GM12878 (cell line): ENCODE measurements around the gene GRIA4. TPM values are rescaled to one million over a fixed set of nuclear protein-coding genes. Genes with fewer than 3 reads are reported as not detected.

Experiments used
- ATAC-seq: fragments of 200-7000 bp; cut with Tn5 transposase; 3 replicates; pipeline ENCODE4 v1.9.1; 2020; ENCODE audit warnings: mild to moderate bottlenecking, moderate library complexity
- BruUV-seq: library from RNA; stranded (reverse); fragments of 400-500 nt; replicated peaks from 2 replicates; lab custom pipeline; 2021; lab: Mats Ljungman, UMichigan
- CTCF ChIA-PET: fragments of 300-600 bp; sonication (Branson Sonifier 250); formaldehyde crosslinking; extraction: SDS; loops from one replicate; lab custom pipeline; 2021; ENCODE audit warnings: inconsistent platforms; lab: Yijun Ruan, JAX
- POLR2A ChIA-PET: fragments of 350-600 bp; formaldehyde crosslinking; extraction: SDS; loops from one replicate; lab custom pipeline; 2021; ENCODE audit warnings: inconsistent platforms; lab: Charles Lee
- RAD21 ChIA-PET: fragments of 300-600 bp; sonication (Branson Sonifier 250); formaldehyde crosslinking; loops from one replicate; lab custom pipeline; 2023; ENCODE audit warnings: antibody characterized with exemption; ENCODE audit not compliant: unreplicated experiment; lab: Charles Lee
- SMC1A ChIA-PET: fragments of 300-600 bp; sonication (Branson Sonifier 250); formaldehyde crosslinking; loops from one replicate; lab custom pipeline; 2023; ENCODE audit not compliant: unreplicated experiment, uncharacterized antibody; lab: Charles Lee
- DNase-seq: peaks from one replicate; pipeline ENCODE4 v3.0.0-alpha.2; 2011; ENCODE audit warnings: low read depth, low spot score
- FAIRE-seq: peaks from 3 replicates; lab custom pipeline; 2011; peaks lifted over from hg19 to GRCh38; lab: Jason Lieb, UNC
- H2AFZ ChIP-seq: 2 replicates; pipeline ENCODE4 v1.6.0; 2011; ENCODE audit warnings: low read depth, low read length, control low read depth; ENCODE audit not compliant: control insufficient read depth
- H3K27ac ChIP-seq: 2 replicates; pipeline ENCODE4 v1.5.1; 2011; ENCODE audit warnings: control low read depth; ENCODE audit not compliant: control insufficient read depth, insufficient read depth
- H3K27me3 ChIP-seq, 2 experiments: replicated peaks in 1 of 2; 2 replicates each; pipeline versions ENCODE4 v1.6.0 to v1.6.1; 2011; ENCODE audit warnings: low read length in 1 of 2; ENCODE audit not compliant: control insufficient read depth in 2 of 2, insufficient read depth in 2 of 2
- H3K36me3 ChIP-seq, 2 experiments: 2 replicates each; pipeline ENCODE4 v1.5.1; 2011; ENCODE audit warnings: low read length in 1 of 2; ENCODE audit not compliant: control insufficient read depth in 2 of 2, insufficient read depth in 2 of 2
- H3K4me1 ChIP-seq: 2 replicates; pipeline ENCODE4 v1.6.1; 2011; ENCODE audit warnings: mild to moderate bottlenecking, low read length, moderate library complexity, mixed read lengths; ENCODE audit not compliant: control insufficient read depth, insufficient read depth
- H3K4me2 ChIP-seq: 2 replicates; pipeline ENCODE4 v1.6.0; 2011; ENCODE audit warnings: control low read depth; ENCODE audit not compliant: control insufficient read depth, insufficient read depth
- H3K4me3 ChIP-seq: fragments of 200-600 bp; sonication (generic); 2 replicates; pipeline ENCODE4 v1.5.1; 2016
- H3K79me2 ChIP-seq: 2 replicates; pipeline ENCODE4 v1.6.0; 2011; ENCODE audit warnings: low read length; ENCODE audit not compliant: control insufficient read depth, insufficient read depth
- H3K9ac ChIP-seq: 2 replicates; pipeline ENCODE4 v1.8.0; 2011; ENCODE audit warnings: low read length, control low read depth, mixed read lengths; ENCODE audit not compliant: control insufficient read depth, insufficient read depth
- H3K9me3 ChIP-seq: replicated peaks from 3 replicates; pipeline ENCODE4 v1.5.1; 2011; ENCODE audit warnings: mild to moderate bottlenecking, low read length; ENCODE audit not compliant: control insufficient read depth, insufficient read depth
- H4K20me1 ChIP-seq: 2 replicates; pipeline ENCODE4 v1.6.0; 2011; ENCODE audit not compliant: control insufficient read depth, insufficient read depth
- E4F1 ChIP-seq: fragments of 450-650 bp; IDR thresholded peaks from 2 replicates; pipeline ENCODE4 v1.6.1; 2018; ENCODE audit warnings: borderline replicate concordance, mild to moderate bottlenecking; ENCODE audit not compliant: partially characterized antibody
- MAX ChIP-seq: IDR thresholded peaks from 2 replicates; pipeline ENCODE4 v1.6.1; 2012; ENCODE audit warnings: low read depth, low read length, improper control_type of control experiment
- MEF2B ChIP-seq: fragments of 450-650 bp; IDR thresholded peaks from 2 replicates; pipeline ENCODE4 v1.6.1; 2018; ENCODE audit warnings: mild to moderate bottlenecking, moderate library complexity; ENCODE audit not compliant: partially characterized antibody, poor library complexity, severe bottlenecking
- MYB ChIP-seq: fragments of 150-350 bp; IDR thresholded peaks from 2 replicates; pipeline ENCODE4 v1.6.1; 2014; ENCODE audit warnings: mild to moderate bottlenecking, low read depth, low read length, borderline replicate concordance
- NBN ChIP-seq: fragments of 450-650 bp; IDR thresholded peaks from 2 replicates; pipeline ENCODE4 v1.6.1; 2016
- NKRF ChIP-seq: fragments of 450-650 bp; conservative IDR thresholded peaks from 2 replicates; pipeline ENCODE4 v1.6.1; 2017; ENCODE audit warnings: mild to moderate bottlenecking, moderate library complexity
- SIN3A ChIP-seq: IDR thresholded peaks from 2 replicates; pipeline ENCODE4 v1.6.1; 2012; ENCODE audit warnings: low read depth, low read length, improper control_type of control experiment
- SMAD1 ChIP-seq: fragments of 450-650 bp; IDR thresholded peaks from 2 replicates; pipeline ENCODE4 v1.6.1; 2018; ENCODE audit warnings: mild to moderate bottlenecking, low read depth; ENCODE audit not compliant: partially characterized antibody
- SPI1 ChIP-seq: IDR thresholded peaks from 2 replicates; pipeline ENCODE4 v1.6.1; 2011; ENCODE audit warnings: low read depth, mild to moderate bottlenecking, low read length, moderate library complexity, borderline replicate concordance; ENCODE audit not compliant: insufficient read depth
- SRF ChIP-seq, 2 experiments: IDR thresholded peaks; 2 replicates each; pipeline ENCODE4 v1.6.1; 2011; ENCODE audit warnings: low read depth in 2 of 2, low read length in 2 of 2, mild to moderate bottlenecking in 1 of 2, moderate library complexity in 1 of 2
- ZBTB40 ChIP-seq: fragments of 450-650 bp; IDR thresholded peaks from 2 replicates; pipeline ENCODE4 v1.6.1; 2016; ENCODE audit warnings: mild to moderate bottlenecking, moderate library complexity, borderline replicate concordance
- WGBS: methylation state at CpG from one replicate; pipeline ENCODE4 v1.1.6; 2016; ENCODE audit warnings: low lambda C conversion rate; ENCODE audit not compliant: insufficient replicate concordance, insufficient coverage; ENCODE audit errors: missing lambda C conversion rate; 5-methylcytosine and 5-hydroxymethylcytosine counted together
- in situ Hi-C: fragments of 300-500 bp; cut with MboI; formaldehyde crosslinking; loops from 9 replicates; pipeline ENCODE4 v1.14.3; 2018; ENCODE audit warnings: mixed read lengths
- intact Hi-C: fragments of 100-400 bp; cut with micrococcal nuclease; formaldehyde crosslinking; loops from one replicate; pipeline ENCODE4 v1.14.2; 2022; ENCODE audit not compliant: unreplicated experiment
- polyA plus RNA-seq, 11 experiments: library from polyadenylated mRNA; depleted of rRNA in 4 of 11; unstranded in 6 of 11; stranded (reverse) in 5 of 11; fragments of >200 nt; fragmentation: Nextera tagmentation in 4 of 11; fragmentation: Illumina TruSeq in 1 of 11; extraction: Ambion mirVana in 4 of 11; extraction: Trizol in 1 of 11; gene quantifications; 1 replicate in 1 of 11; 2 replicates in 10 of 11; pipeline versions ENCODE4 v1.2.1 to v1.2.3, GENCODE V29; 2011 to 2016; ENCODE audit warnings: inconsistent platforms in 2 of 11, missing spikeins in 2 of 11, low read depth in 1 of 11
- total RNA-seq, 4 experiments: library from RNA; depleted of rRNA in 3 of 4; stranded (reverse); fragments of >200 nt in 3 of 4; fragmentation: Illumina TruSeq in 1 of 4; extraction: Trizol in 1 of 4; gene quantifications; 2 replicates each; pipeline versions ENCODE4 v1.2.1 to v1.2.3, GENCODE V29; 2013 to 2021

The GRIA4 gene
- total and polyA plus RNA-seq, 10 of the 15 experiments (the other 5 are each of a cell fraction or from before 2014, with no cell fraction given) = 0.04 TPM; not detected in 9

GRCh38 chr11:105903113-105903512 is 293.2 kb downstream of the GRIA4 start (continued):
- TF ChIP-seq MAX (no peak), SRF (IDR thresholded peaks at IDR 0.05; ENCODE audit: low read depth in 2 of 2, low read length in 2 of 2) (no peak)

- no peak overlapping the region for H3K4me2 ChIP-seq
- ATAC-seq (no peak), DNase-seq (no peak), FAIRE-seq (no peak)
- CTCF ChIA-PET = no interaction called here
- H3K9ac ChIP-seq = no peak overlapping the region
- no peak overlapping the region for H3K27ac ChIP-seq
- no peaks in the 10 kb centered on the region for H3K79me2 ChIP-seq
- no peaks in the 10 kb centered on the region for H4K20me1 ChIP-seq
- intact Hi-C loops = no loop called here
- POLR2A ChIA-PET = no interaction called here
- TF ChIP-seq ZBTB40 (no peak), SPI1 (no peak), SMAD1 (no peak), SIN3A (no peak), MYB (no peak), MEF2B (no peak), NKRF (no peak), E4F1 (no peak), NBN (no peak)
- TF ChIP-seq, all 136 proteins: peak for 0
- no peaks in the 10 kb centered on the region for H3K27me3 ChIP-seq
- H3K4me1 ChIP-seq = no peaks in the 10 kb centered on the region
- SMC1A ChIA-PET = no interaction called here
- in situ Hi-C loops = no loop called here
- 25% methylated on average over 5 of the region's 5 CpGs for WGBS
- H3K9me3 ChIP-seq = no peaks in the 10 kb centered on the region
- H3K36me3 ChIP-seq = no peaks in the 10 kb centered on the region
- H3K4me3 ChIP-seq = no peak overlapping the region
- no TSS peak for BruUV-seq
- RAD21 ChIA-PET = no interaction called here
- no peak overlapping the region for H2AFZ ChIP-seq
Observed at GRCh38 chr11:105906517-105906916, 296.6 kb downstream of the GRIA4 start.
